NCI-H1417 (cell line): ENCODE measurements around the gene HJURP.
A peak's percentile ranks its signal among the peaks of the same experiment; 100 is the strongest.

Source experiments
- DNase-seq, 3 experiments: peaks; one replicate each; lab custom pipeline; 2025; lab: John Stamatoyannopoulos, UW

The HJURP gene

GRCh38 chr2:233793465-233794127 is 60.7 kb downstream of the HJURP start:
- DNase-seq = peak; percentile 2 to 59 (median 13)

- no peak for DNase-seq
Measured at GRCh38 chr2:233792720-233793119, 61.6 kb downstream of the HJURP start.

DNA sequence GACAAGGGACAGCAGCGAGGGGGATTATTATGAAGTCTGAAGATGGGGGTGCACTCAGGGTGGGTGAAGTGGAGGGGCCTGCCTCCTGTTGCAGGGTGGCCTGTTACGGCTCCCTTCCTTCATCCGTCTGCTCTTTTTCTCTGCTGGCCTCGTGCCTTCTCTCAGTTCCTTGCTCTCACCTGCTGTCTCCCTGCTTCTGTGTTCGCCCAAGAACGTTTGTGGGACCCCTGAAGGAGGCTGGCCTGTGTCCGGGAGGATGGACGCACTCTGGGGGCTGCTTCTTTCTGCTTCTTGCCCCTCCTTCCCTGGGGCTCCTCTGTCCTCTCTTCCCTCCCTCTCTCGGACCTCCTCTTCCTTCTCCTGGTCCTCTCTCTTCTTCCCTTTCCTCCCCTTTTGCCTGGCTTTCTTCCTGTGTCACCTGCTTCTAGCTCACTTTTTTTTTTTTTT is 62.4 kb downstream of the HJURP start:
- DNase-seq = no peak

GRCh38 chr2:233791151-233791882 is 63.0 kb downstream of the HJURP start:
- DNase-seq = no peak

DNA sequence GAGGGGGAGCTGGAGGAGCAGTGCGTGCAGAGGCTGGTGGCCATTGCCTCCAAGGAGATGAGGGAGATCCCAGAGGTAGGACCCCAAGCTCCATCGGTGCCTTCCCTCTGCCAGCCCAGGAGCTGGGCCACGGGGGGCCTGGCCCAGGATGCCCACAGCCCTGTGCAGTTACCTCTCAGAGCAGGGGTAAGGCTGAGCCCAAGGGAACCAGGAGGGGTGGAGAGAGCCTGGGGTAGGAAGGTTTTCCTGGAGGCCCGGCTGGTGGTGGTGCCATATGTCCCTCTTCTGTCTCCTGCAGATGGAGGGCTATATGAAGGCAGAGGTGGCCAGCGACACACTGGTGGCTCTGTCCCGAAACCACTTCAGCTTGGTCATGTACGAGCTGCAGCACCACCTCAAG is 64.8 kb downstream of the HJURP start:
- DNase-seq = no peak
